Liver (tissue), 9 donors: ENCODE measurements around the gene CABLES1. TPM values are rescaled to one million over a fixed set of nuclear protein-coding genes. Genes with fewer than 3 reads are reported as not detected.
A peak's percentile ranks its signal among the peaks of the same experiment; 100 is the strongest.

ENCODE experiments used
- DNase-seq: peaks from one replicate; pipeline ENCODE4 v3.0.0-alpha.2; 2017; ENCODE audit warnings: low spot score
- H3K27ac ChIP-seq, 2 donors: one replicate each; pipeline ENCODE4 v1.7.0; 2013; ENCODE audit warnings: inconsistent platforms in 2 of 2, low read length in 2 of 2, control low read depth in 1 of 2, low read depth in 1 of 2, mild to moderate bottlenecking in 1 of 2
- H3K27me3 ChIP-seq, 4 donors: one replicate each; pipeline versions ENCODE4 v1.6.1 to v1.7.0; 2013; ENCODE audit warnings: low read length in 3 of 4, inconsistent platforms in 1 of 4, mild to moderate bottlenecking in 1 of 4, moderate library complexity in 1 of 4; ENCODE audit not compliant: control insufficient read depth in 4 of 4, insufficient read depth in 4 of 4
- H3K36me3 ChIP-seq, 4 donors: one replicate each; pipeline versions ENCODE4 v1.6.1 to v1.7.0; 2013; ENCODE audit warnings: low read length in 3 of 4, mild to moderate bottlenecking in 3 of 4, low read depth in 1 of 4, moderate library complexity in 1 of 4; ENCODE audit not compliant: control insufficient read depth in 4 of 4, insufficient read depth in 3 of 4
- H3K4me1 ChIP-seq, 4 donors: one replicate each; pipeline versions ENCODE4 v1.6.1 to v1.7.0; 2013; ENCODE audit warnings: low read length in 3 of 4, mild to moderate bottlenecking in 3 of 4, moderate library complexity in 1 of 4; ENCODE audit not compliant: control insufficient read depth in 4 of 4, insufficient read depth in 4 of 4
- H3K4me3 ChIP-seq, 3 donors: one replicate each; pipeline versions ENCODE4 v1.6.1 to v1.7.0; 2013; ENCODE audit warnings: low read length in 3 of 3, control low read depth in 1 of 3, low read depth in 1 of 3, mild to moderate bottlenecking in 1 of 3
- H3K9ac ChIP-seq, 2 donors: one replicate each; pipeline ENCODE4 v1.7.0; 2013; ENCODE audit warnings: low read length in 2 of 2, mild to moderate bottlenecking in 2 of 2, moderate library complexity in 2 of 2, control low read depth in 1 of 2, low read depth in 1 of 2
- H3K9me3 ChIP-seq, 4 donors: one replicate each; pipeline versions ENCODE4 v1.6.1 to v1.7.0; 2013; ENCODE audit warnings: low read length in 3 of 4; ENCODE audit not compliant: control insufficient read depth in 4 of 4
- ATF3 ChIP-seq: IDR thresholded peaks from 2 replicates; pipeline ENCODE4 v1.6.1; 2016; ENCODE audit warnings: antibody characterized with exemption
- CTCF ChIP-seq: fragments of 150-350 bp; IDR thresholded peaks from 2 replicates; pipeline ENCODE4 v1.5.1; 2017; ENCODE audit warnings: improper control_type of control experiment, low read depth, low read length; ENCODE audit not compliant: missing input control
- EGR1 ChIP-seq, 2 donors: IDR thresholded peaks; 2 replicates each; pipeline ENCODE4 v1.6.1; 2016 to 2018; ENCODE audit warnings: antibody characterized with exemption in 2 of 2, low read depth in 2 of 2
- FOXA1 ChIP-seq: IDR thresholded peaks from 2 replicates; pipeline ENCODE4 v1.6.1; 2016; ENCODE audit warnings: antibody characterized with exemption
- FOXA2 ChIP-seq: IDR thresholded peaks from 2 replicates; pipeline ENCODE4 v1.6.1; 2016; ENCODE audit warnings: antibody characterized with exemption
- GABPA ChIP-seq, 2 donors: IDR thresholded peaks in 1 of 2; conservative IDR thresholded peaks in 1 of 2; 2 replicates each; pipeline ENCODE4 v1.6.1; 2016; ENCODE audit warnings: antibody characterized with exemption in 2 of 2, mild to moderate bottlenecking in 1 of 2, moderate library complexity in 1 of 2
- HNF4A ChIP-seq, 2 donors: conservative IDR thresholded peaks; 2 replicates each; pipeline ENCODE4 v1.6.1; 2016; ENCODE audit warnings: antibody characterized with exemption in 2 of 2, mild to moderate bottlenecking in 2 of 2
- HNF4G ChIP-seq: IDR thresholded peaks from 2 replicates; pipeline ENCODE4 v1.6.1; 2016; ENCODE audit warnings: antibody characterized with exemption
- JUND ChIP-seq, 2 donors: IDR thresholded peaks; 2 replicates each; pipeline ENCODE4 v1.6.1; 2016; ENCODE audit warnings: antibody characterized with exemption in 2 of 2
- NR2F2 ChIP-seq: IDR thresholded peaks from 2 replicates; pipeline ENCODE4 v1.6.1; 2016; ENCODE audit warnings: antibody characterized with exemption
- RAD21 ChIP-seq, 2 donors: IDR thresholded peaks; 2 replicates each; pipeline ENCODE4 v1.6.1; 2016; ENCODE audit warnings: antibody characterized with exemption in 2 of 2, mild to moderate bottlenecking in 2 of 2
- REST ChIP-seq: IDR thresholded peaks from 2 replicates; pipeline ENCODE4 v1.6.1; 2016; ENCODE audit warnings: antibody characterized with exemption, mild to moderate bottlenecking
- RXRA ChIP-seq, 2 donors: IDR thresholded peaks; 2 replicates each; pipeline ENCODE4 v1.6.1; 2017 to 2018; ENCODE audit warnings: antibody characterized with exemption in 2 of 2, mild to moderate bottlenecking in 1 of 2
- SP1 ChIP-seq: IDR thresholded peaks from 2 replicates; pipeline ENCODE4 v1.6.1; 2018; ENCODE audit warnings: antibody characterized with exemption, mild to moderate bottlenecking
- TAF1 ChIP-seq: conservative IDR thresholded peaks from 2 replicates; pipeline ENCODE4 v1.6.1; 2016; ENCODE audit warnings: antibody characterized with exemption, mild to moderate bottlenecking
- YY1 ChIP-seq: IDR thresholded peaks from 2 replicates; pipeline ENCODE4 v1.6.1; 2016; ENCODE audit warnings: antibody characterized with exemption, mild to moderate bottlenecking
- ZBTB33 ChIP-seq: IDR thresholded peaks from 2 replicates; pipeline ENCODE4 v1.6.1; 2016; ENCODE audit warnings: antibody characterized with exemption
- WGBS: extraction: QIAGEN DNeasy Blood & Tissue Kit; methylation state at CpG from one replicate; pipeline ENCODE4 v1.1.7; 2013; 5-methylcytosine and 5-hydroxymethylcytosine counted together
- polyA plus RNA-seq, 2 donors: library from polyadenylated mRNA; stranded (reverse) in 1 of 2; unstranded in 1 of 2; fragments of 200-250 nt in 1 of 2; fragments of >200 nt in 1 of 2; fragmentation: Nextera tagmentation in 1 of 2; extraction: Ambion mirVana in 1 of 2; gene quantifications; one replicate each; pipeline versions ENCODE4 v1.2.1 to v1.2.3, GENCODE V29; 2013 to 2015
- total RNA-seq, 2 donors: library from RNA; depleted of rRNA; stranded (reverse); fragments of >200 nt; gene quantifications; one replicate each; pipeline ENCODE4 v1.2.3, GENCODE V29; 2014
- donor health status: healthy.
- donor health status: healthy.
- donor health status: healthy.
- donor health status: healthy.
- donor health status: healthy.

Gene CABLES1
- total and polyA plus RNA-seq, 4 donors = 3.3 to 8.9 (median 4.5) TPM

- TF ChIP-seq HNF4A (conservative IDR thresholded peaks at IDR 0.05) (no peak), RAD21 (IDR thresholded peaks at IDR 0.05) (no peak), RXRA (IDR thresholded peaks at IDR 0.05) (no peak), ATF3 (no peak), FOXA2 (no peak), EGR1 (IDR thresholded peaks at IDR 0.05; ENCODE audit: low read depth in 2 of 2) (no peak), FOXA1 (no peak), REST (no peak), JUND (IDR thresholded peaks at IDR 0.05) (no peak), YY1 (no peak), NR2F2 (no peak), CTCF (no peak), TAF1 (no peak), ZBTB33 (no peak)
- no peak overlapping the region for H3K27ac ChIP-seq
- DNase-seq = no peak
- no peak overlapping the region for H3K4me3 ChIP-seq
- no peaks in the 10 kb centered on the region for H3K9me3 ChIP-seq
- no peaks in the 10 kb centered on the region for H3K36me3 ChIP-seq
- no peak overlapping the region for H3K9ac ChIP-seq
- H3K27me3 ChIP-seq = no peaks in the 10 kb centered on the region
- 100% methylated on average over 1 of the region's 1 CpG for WGBS
- peaks cover 5 to 45% (median 26%) of the 10 kb centered on the region in 4 donors for H3K4me1 ChIP-seq
Observed at GRCh38 chr18:23191232-23191631, 55.9 kb downstream of the CABLES1 start.

GRCh38 chr18:23193742-23194141 lies 58.5 kb downstream of the CABLES1 start:
- 72% methylated on average over 2 of the region's 2 CpGs for WGBS
- Histone ChIP-seq H3K9ac (no peak overlapping the region), H3K36me3 (peaks cover 0 to 6% (median 2%) of the 10 kb centered on the region in 4 donors), H3K4me3 (no peak overlapping the region), H3K9me3 (no peaks in the 10 kb centered on the region), H3K27me3 (no peaks in the 10 kb centered on the region), H3K4me1 (peaks cover 5 to 45% (median 26%) of the 10 kb centered on the region in 4 donors), H3K27ac (peak overlapping the region; percentile 74 to 78)
- TF ChIP-seq TAF1 (no peak), FOXA1 (no peak), EGR1 (IDR thresholded peaks at IDR 0.05; ENCODE audit: low read depth in 2 of 2) (no peak), SP1 (no peak), HNF4G (no peak), ZBTB33 (no peak), YY1 (no peak), GABPA (IDR thresholded peaks at IDR 0.05 in 1 of 2, conservative IDR thresholded peaks at IDR 0.05 in 1 of 2) (no peak)
- DNase-seq = no peak
